Measurements from ENCODE around the gene IFI35.
"Not testable (repeated sequence)": the region's sequence is repeated elsewhere in the genome, so short reads cannot be mapped to it uniquely, and the experiment has no call there.

IFI35 gene

DNA sequence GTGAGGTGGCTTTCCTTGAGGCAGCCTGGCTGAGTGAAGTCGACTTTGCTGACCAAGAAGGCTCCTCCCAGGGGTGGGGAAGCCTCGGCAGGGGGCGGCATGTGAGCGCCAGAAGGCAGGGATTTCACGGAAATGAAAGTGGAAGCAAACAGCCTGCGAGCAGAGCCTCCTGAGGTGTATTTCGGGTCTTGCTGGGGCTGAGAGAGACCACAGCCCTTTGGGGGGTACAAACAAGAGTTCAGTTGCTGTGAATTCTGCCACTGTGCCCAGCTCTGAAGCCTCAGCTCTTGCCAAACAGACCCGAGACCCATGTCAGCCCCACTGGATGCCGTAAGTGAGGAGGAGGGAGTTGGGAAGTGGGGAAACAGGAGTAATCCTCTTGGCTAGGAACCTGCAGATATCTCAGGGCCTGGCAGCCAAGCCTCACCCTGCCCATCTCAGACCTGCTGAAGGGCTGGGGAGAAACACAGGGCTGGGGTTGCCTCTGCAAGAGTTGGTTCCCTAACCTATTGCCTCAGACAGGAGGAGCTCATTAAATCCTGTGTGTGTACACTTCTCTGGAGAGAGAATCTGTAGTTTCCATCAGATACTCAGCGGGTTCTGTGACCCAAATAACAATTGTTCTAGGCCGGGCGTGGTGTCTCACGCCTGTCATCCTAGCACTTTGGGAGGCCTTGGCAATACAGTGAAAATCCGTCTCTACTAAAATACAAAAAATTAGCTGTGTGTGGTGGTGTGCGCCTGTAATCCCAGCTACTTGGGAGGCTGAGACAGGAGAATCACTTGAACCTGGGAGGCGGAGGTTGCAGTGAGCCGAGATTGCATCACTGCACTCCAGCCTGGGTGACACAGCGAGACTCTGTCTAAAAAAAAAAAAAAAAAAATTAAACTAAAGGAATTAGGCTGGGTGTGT, at the start of gene IFI35:
Gene IFI35 (plus strand): TSS at position 146 of the 913 bp plus-strand sequence. CDS start 164 bp downstream, at position 310.
- DNase-seq: peak; percentile 21

DNA sequence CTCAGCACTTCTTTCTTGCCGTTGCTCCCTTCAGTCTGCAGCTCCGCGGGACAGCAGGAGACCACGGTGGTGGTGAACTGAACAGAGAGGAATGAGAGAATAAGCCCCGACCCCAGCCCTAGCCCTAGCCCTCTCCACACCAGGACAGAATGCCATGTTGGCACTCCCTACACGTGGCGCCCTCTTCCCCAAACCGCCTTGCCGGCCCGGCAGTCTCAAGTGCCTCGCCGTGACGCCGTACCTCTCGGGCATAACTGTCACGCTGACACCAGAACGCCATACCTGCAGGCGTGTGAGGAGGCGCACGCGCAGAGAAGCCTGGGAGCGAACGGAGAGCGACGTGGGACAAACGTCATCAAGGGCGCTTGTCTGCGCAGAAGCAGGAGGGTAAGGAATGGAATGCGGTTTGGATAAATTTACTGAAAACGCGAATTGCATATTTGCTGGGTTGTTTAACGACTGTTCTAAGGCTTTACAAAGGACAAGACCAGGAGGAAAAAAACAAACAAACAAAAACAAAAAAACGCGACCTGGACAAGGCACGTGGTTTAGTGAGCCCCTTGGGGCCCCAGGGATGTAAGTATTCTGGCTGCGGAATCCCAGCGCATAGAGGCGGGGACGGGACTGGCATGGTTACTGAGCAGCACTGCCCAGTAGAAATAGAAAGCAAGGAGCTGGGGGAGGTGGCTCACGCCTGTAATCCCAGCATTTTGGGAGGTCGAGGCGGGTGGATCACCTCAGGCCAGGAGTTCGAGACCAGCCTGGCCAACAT, 42.2 kb upstream of the IFI35 start, which contains the start of gene AARSD1:
Gene AARSD1 (minus strand): TSS at position 294 of the 772 bp plus-strand sequence. CDS start 14 bp downstream, at position 280.
- DNase-seq: peak; percentile 69

DNA sequence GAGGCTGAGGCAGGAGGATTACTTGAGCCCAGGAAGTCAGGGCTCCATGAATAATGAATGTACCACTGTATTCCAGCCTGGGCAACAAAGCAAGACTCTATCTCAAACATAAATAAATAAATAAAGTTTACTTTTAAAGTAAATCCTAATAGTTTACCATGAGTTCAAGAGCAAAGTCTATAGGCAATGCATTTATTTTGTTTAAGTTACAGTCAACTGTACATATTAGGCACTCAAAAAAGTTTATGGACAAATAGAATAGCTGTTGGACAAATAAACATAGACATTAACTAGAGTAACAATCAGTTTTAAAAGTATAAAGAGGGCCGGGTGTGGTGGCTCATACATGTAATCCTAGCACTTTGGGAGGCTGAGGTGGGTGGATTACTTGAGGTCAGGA, 38.7 kb upstream of the IFI35 start:
- DNase-seq: no peak

DNA sequence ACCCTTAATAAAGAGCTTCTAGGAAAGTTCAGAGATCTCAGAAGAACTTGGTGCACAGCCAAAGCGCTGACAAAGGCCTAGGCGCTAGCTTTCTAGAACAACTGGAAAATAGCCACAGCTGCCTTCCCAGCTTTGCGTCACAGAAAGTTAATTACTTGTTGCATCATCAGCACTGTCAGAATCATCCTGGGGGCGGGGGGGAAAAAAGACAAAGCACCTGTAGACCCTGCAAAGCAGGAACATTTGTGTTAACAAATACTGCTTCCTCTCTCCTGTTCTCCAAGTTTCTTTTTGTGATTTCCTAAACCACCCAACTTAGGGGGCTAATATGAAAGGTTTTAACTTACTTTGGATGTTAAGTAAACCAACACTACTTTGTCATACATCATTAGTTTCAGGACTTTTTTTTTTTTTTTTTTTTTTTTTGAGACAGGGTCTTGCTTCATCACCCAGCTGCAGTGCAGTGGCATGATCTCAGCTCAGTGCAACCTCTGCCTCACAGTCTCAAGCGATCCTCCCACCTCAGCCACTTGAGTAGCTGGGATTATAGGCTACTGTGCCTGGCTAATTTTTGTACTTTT, 37.5 kb upstream of the IFI35 start:
- no peak for DNase-seq

DNA sequence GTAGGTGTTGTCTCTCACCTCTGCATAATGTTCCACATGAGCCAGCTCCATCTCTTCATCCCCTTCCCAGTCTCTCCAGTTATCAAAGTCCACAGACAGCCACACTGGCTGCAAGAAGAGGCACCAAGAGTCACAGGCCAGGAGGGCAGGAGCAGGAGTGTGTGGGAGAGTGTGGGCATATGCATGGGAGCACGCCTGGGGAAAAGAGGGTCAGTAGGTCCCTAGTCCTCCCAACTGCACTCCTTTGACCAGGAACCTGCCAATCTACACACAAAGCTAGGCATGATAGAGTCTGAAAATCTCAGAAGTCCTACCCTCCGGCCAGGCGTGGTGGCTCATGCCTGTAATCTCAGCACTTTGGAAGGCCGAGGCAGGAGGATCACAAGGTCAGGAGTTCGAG, 35.0 kb upstream of the IFI35 start:
- no peak for DNase-seq

DNA sequence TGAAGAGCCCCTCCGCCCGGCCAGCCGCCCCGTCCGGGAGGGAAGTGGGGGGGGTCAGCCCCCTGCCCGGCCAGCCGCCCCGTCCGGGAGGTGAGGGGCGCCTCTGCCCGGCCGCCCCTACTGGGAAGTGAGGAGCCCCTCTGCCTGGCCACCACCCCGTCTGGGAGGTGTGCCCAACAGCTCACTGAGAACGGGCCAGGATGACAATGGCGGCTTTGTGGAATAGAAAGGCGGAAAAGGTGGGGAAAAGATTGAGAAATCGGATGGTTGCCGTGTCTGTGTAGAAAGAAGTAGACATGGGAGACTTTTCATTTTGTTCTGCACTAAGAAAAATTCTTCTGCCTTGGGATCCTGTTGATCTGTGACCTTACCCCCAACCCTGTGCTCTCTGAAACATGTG, 33.3 kb upstream of the IFI35 start:
- not testable (repeated sequence) for DNase-seq

DNA sequence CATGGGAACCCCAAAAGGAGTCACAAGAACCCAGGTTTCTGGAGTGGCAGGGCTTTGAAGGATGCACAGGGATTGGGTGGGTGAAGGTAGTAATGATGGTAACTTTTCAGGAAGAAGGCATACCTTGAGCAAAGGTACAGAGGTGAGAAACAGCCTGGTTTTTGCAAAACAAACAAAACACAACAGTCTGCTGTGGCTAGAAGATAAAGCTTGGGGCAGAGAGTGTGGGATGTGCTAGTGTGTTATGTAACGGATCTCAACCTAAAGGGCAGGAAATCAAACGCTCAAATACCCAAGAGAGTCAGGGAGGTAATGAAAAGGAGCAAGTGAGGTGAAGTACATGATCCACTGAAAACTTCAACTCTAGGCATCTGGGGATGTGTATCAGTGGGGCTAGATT, 31.3 kb upstream of the IFI35 start:
- DNase-seq: no peak

DNA sequence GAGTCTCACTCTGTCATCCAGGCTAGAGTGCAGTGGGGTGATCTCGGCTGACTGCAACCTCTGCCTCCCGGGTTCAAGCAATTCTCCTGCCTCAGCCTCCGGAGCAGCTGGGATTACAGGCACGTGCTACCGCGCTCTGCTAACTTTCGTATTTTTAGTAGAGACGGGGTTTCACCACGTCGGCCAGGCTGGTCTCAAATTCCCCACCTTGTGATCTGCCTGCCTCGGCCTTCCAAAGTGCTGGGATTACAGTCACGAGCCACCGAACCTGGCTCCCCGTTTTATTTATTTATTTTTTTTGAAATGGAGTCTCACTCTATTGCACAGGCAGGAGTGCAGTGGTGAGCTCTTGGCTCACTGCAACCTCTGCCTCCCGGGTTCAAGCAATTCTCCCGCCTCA, 30.9 kb upstream of the IFI35 start:
- not testable (repeated sequence) for DNase-seq

DNA sequence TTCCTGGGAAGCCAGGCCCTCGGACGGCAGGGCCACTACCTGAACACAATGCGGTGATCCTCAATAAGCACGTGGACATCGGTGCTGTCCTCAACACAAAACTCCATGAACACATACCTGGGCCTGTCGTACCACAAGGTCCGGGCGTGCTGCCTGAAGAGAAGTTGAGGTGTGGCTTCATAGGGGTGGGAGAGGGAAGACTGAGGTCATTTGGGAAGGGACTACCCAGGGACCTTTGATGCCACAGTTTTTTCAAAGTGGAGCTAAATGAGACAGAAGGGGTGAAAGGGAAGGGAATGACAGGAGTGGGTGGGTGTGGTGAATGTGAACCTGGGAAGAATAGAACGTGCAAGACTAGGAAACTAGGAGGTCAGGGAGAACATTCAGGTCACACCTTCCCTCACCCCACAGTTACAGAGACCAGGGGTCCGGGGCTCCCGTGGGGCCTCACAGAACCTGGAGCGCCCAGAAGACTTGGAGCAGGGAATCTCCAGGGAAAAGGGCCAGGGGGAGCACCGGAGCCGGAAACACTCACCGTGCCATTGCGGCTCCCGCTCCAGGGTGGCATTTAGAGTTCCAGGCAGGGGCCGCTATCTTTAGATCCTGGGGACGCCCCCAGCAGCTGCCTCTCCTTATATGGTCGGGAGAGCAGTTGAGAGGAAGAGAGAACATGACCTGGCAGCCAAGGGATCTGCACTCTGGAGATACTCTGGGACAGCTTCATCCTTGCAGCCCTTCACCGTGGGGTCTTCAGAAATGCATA, 26.9 kb upstream of the IFI35 start, which contains the start of gene PTGES3L:
Gene PTGES3L (minus strand): TSS at position 570 of the 763 bp plus-strand sequence. CDS start 27 bp downstream, at position 543.
- DNase-seq: peak; percentile 50

DNA sequence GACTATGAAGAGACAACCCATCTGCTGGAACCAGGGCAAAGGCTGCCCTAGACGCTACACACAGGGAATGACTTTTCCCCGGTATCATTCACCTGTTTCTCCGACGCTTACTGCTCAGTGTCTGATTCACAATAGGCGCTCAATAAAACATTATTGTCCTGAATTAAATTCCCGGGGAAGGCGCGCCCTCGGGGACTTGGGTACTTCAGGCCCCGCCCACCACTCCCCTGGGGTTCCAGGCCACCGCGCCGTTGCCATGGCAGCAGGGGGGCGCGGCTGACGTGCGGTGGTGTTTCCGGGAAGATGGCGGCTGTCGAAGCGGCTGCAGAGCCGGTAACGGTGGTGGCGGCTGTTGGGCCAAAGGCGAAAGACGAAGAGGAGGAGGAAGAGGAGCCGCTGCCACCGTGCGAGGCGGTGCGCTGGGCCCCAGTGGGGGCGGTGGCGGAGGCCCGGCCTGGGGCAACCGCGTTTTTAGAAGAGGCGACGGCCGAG, 26.3 kb upstream of the IFI35 start, which contains the start of gene RUNDC1:
Gene RUNDC1 (plus strand): TSS at position 292 of the 492 bp plus-strand sequence. CDS start 12 bp downstream, at position 304.
- DNase-seq: peak; percentile 77

DNA sequence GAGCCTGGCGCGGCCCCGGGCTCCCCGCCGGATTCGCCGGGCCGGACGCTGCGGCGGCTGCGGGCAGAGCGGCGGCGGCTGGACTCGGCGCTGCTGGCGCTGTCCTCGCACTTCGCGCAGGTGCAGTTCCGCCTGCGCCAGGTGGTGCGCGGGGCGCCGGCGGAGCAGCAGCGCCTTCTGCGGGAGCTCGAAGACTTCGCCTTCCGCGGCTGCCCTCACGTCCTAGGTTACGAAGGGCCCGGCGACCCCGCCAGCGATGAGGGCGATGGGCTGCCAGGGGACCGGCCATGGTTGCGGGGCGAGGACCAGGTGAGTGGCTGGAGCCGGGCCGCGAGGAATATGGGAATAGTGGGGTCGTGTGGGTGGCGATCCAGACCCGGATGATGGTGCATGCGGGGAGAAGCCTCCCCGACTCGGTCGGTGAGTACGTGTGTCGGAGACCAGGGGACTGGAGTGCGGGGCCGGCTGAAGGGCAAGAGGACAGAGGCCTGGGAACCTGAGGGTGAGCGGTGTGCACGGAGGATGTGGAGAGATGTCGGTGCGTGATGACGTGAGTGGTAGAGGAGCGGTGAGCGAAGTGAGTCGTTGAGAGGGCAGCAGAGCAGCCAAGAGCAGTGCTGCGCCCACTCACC, 25.7 kb upstream of the IFI35 start:
- peak; percentile 24 for DNase-seq

DNA sequence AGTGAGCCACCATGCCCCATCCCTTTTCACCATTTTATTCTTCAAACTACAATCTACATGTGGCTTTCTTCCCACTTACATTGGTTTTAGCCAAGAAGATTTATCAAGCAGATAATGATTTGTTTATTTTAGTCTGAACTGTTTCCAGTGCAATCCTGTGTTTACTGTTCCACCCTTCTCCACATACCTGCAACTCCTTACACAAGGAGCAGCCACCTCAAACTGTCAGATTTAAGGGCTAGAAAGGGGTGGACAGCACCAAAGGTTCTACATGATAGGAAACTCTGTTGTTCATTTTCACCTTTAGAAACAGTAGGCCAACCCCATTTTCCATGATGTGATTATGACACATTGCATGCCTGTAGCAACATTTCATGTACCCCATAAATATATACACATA, 24.3 kb upstream of the IFI35 start:
- DNase-seq: no peak

DNA sequence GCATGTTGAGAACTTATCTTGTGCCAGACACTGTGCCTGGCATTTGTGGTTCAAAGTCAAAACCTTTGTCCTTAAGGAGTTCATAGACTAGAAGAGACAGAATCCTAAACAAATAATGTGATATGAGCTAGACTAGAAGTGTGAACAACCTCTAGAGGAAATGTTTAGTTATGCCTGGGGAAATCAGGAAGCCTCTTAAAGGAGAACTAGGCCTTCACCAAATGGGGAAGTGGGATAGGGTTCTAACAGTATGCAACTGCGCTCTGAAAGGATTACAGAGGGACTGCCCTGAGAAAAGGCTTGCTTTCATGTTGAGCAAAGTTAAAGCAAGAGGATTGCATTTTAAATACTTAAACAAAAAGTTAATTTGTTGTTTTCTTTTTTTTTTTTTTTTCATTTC, 21.4 kb upstream of the IFI35 start:
- DNase-seq: no peak

DNA sequence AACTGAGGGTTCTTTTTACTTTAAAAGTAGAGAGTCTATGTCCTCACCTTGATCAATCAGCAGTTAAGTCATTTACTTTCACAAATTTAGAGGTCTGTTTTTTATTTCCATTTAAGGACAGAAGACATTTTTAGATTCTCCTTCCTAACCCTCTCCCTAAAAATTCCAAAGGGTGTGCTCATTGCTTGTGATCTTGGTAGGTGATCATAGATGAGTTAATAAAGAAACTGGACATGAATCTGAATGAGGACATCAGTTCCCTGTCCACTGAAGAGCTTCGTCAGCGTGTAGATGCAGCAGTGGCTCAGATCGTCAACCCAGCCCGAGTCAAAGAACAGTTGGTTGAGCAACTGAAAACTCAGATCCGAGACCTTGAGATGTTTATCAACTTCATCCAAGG, 17.4 kb upstream of the IFI35 start:
- DNase-seq: no peak

DNA sequence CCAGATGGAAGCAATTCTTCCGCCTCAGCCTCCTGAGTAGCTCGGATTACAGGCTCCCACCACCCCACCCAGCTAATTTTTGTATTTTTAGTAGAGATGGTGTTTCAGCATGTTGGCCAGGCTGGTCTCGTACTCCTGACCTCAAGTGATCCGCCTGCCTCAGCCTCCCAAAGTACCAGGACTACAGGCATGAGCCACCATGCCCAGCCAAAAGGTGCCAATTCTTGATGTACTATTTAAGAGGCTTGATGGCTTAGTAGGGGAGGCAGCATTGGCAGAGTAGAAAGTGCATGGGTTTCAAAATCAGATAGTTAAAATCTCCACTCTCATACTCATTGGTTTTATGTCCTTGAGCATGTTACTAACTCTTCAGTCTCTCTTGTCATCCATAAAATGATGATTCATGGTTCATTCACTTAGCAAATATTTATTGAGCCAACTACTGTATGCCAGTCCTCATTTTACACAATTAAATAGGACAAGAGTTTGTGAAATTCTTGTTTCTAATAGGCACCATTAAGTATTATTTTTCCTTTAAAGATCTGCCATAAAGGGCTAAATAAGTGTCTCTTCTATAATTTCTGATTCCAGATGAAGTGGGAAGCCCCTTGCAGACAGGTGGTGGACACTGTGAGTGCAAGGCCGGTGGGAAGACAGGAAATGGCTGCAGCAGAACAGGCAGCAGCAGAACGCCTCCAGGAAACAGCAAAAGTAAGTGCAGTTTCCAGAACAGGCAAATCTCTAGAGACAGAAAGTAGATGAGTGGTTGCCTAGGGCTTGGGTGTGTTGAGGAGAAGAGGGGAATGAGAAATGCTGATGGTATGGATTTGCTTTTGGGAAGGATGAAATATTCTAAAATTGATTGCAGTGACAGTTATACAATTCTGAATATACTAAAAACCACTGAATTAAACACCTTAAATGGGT, 16.6 kb upstream of the IFI35 start:
- DNase-seq: no peak

DNA sequence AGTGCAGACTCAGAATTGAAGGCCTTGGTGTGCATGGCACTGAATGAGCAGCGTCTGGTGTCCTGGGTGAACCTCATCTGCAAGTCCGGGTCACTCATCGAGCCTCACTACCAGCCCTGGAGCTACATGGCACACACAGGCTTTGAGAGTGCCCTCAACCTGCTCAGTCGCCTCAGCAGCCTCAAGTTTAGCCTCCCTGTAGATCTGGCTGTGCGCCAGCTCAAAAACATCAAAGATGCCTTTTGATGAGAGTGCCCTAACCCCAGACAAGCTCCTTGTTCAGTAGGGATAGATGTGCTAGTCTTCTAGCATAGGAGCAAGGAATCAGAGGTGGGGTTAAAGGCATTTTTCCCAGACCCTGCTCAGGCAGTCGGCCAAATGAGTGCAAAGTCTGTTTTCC, 15.1 kb upstream of the IFI35 start:
- no peak for DNase-seq

DNA sequence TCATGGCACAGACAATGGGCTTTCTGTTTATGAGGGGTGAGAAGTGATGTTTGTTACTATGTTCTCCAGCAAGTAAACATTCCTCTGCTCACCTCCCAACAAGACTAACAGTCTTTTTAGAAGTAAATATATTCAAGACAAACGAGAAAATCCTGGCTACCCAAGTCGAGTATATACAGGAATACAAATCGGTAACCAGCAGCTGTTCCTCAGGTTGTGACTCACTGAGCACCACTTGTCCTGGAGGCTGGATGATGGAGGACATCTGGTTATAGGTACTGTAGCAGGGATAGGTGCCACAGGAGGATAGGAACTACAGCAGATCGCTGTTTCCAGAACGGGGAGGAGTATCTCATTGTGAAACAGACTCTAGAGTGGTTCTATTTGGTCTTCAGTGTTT, 13.7 kb upstream of the IFI35 start:
- no peak for DNase-seq

DNA sequence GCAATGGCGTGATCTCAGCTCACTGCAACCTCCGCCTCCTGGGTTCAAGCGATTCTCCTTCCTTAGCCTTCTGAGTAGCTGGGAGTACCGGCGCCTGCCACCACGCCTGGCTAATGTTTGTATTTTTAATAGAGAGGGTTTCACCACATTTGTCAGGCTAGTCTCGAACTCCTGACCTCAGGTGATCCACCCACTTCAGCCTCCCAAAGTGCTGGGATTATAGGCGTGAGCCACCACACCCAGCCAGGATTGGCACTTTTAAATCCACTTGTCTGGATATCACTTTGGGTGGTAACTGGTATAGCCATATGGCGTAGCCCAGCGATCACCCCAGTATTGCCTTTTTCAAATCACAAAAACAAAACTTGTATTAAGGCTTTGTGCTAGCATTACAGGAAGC, 12.7 kb upstream of the IFI35 start:
- not testable (repeated sequence) for DNase-seq

DNA sequence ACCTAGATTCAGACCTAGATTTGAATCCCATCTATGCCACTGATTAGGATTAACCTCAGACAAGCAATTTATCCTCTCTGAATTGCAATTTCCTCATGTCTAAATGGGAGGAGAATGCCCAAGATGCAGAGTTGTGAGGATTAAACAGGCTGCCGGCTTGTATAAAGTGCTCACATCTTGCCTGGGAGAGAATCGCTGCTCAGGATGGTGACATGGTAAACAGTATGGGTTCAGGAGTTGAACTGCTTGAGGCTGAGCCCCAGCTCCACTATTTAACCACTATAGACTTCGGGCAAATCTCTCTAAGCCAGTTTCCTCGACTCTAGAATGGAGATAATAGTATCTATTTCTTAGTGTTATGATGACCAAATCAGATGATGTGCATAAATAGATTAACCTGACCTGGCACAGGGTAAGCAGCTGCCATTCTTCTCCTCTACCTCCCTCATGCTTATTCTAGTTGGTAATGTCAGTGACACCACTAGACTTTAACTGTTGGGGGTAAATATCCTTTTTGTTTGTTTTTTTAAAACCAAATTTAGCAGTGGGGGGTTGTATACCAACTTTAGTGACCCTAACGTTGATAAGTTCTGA, 9.1 kb upstream of the IFI35 start:
- DNase-seq: no peak

Measured in NCI-H748 treated with DMSO at 0.1 percent for 48 hours (cell line).